Panc1 (cell line): ENCODE results near the gene MS4A10. TPM values are rescaled to one million over a fixed set of nuclear protein-coding genes. Genes with fewer than 3 reads are reported as not detected.

ENCODE experiments used
- ATAC-seq: fragments of 200-7000 bp; cut with Tn5 transposase; 2 replicates; pipeline ENCODE4 v1.9.1; 2020; ENCODE audit warnings: mild to moderate bottlenecking, moderate library complexity
- BruUV-seq: library from RNA; stranded (reverse); fragments of 400-500 nt; replicated peaks from 2 replicates; lab custom pipeline; 2021; lab: Mats Ljungman, UMichigan
- CTCF ChIA-PET: fragments of 300-600 bp; sonication (Branson Sonifier 250); formaldehyde crosslinking; loops from one replicate; lab custom pipeline; 2022; ENCODE audit warnings: antibody characterized with exemption; lab: Charles Lee
- POLR2A ChIA-PET: fragments of 300-600 bp; sonication (Branson Sonifier 250); formaldehyde crosslinking; loops from one replicate; lab custom pipeline; 2022; ENCODE audit warnings: antibody characterized with exemption; lab: Charles Lee
- DNase-seq: peaks from one replicate; pipeline ENCODE4 v3.0.0-alpha.2; 2010; ENCODE audit warnings: low read depth, low spot score
- H3K27ac ChIP-seq: 2 replicates; pipeline ENCODE4 v1.5.1; 2011; ENCODE audit warnings: mild to moderate bottlenecking, low read length, inconsistent platforms
- H3K27me3 ChIP-seq: fragments of 200-500 bp; sonication (Bioruptor generic); 2 replicates; pipeline ENCODE4 v1.6.0; 2014; ENCODE audit warnings: low read length, inconsistent platforms; ENCODE audit not compliant: control insufficient read depth, insufficient read depth
- H3K36me3 ChIP-seq: fragments of 200-500 bp; sonication (Bioruptor generic); 2 replicates; pipeline ENCODE4 v1.5.1; 2014; ENCODE audit warnings: inconsistent platforms, mild to moderate bottlenecking, low read length, moderate library complexity; ENCODE audit not compliant: control insufficient read depth, insufficient read depth
- H3K4me1 ChIP-seq: 2 replicates; pipeline ENCODE4 v1.5.1; 2011; ENCODE audit warnings: inconsistent platforms, mild to moderate bottlenecking, low read length, moderate library complexity; ENCODE audit not compliant: control insufficient read depth, insufficient read depth
- H3K4me3 ChIP-seq, 2 experiments: 2 replicates each; pipeline ENCODE4 v1.5.1; 2011 to 2012; ENCODE audit warnings: low read depth in 2 of 2, low read length in 2 of 2, mild to moderate bottlenecking in 2 of 2, inconsistent platforms in 1 of 2, moderate library complexity in 1 of 2
- H3K9me3 ChIP-seq: fragments of 200-500 bp; sonication (Bioruptor generic); 2 replicates; pipeline ENCODE4 v1.5.1; 2014; ENCODE audit warnings: low read depth, mild to moderate bottlenecking, inconsistent platforms, low read length, moderate library complexity; ENCODE audit not compliant: control insufficient read depth, insufficient read depth
- POLR2AphosphoS5 ChIP-seq: IDR thresholded peaks from 2 replicates; pipeline ENCODE4 v1.6.1; 2012; ENCODE audit warnings: mild to moderate bottlenecking, low read depth, low read length, moderate library complexity
- SIN3A ChIP-seq: IDR thresholded peaks from 2 replicates; pipeline ENCODE4 v1.6.1; 2012; ENCODE audit warnings: low read depth, mild to moderate bottlenecking, low read length, moderate library complexity, borderline replicate concordance; ENCODE audit not compliant: insufficient read depth
- TCF7L2 ChIP-seq: IDR thresholded peaks from 2 replicates; pipeline ENCODE4 v1.6.1; 2011; ENCODE audit warnings: mild to moderate bottlenecking, low read depth, low read length, inconsistent platforms
- in situ Hi-C: cut with HindIII; loops from 2 replicates; pipeline ENCODE4 v1.10.0; 2016; ENCODE audit warnings: low sequenced_read_pairs, low pct_unique_long_range_greater_than_20kb
- intact Hi-C: fragments of 100-400 bp; cut with micrococcal nuclease; formaldehyde crosslinking; loops from one replicate; pipeline ENCODE4 v1.10.0; 2022; ENCODE audit not compliant: unreplicated experiment
- total RNA-seq: library from RNA; stranded (reverse); gene quantifications from one replicate; pipeline ENCODE4 v1.2.1, GENCODE V29; 2021; ENCODE audit not compliant: unreplicated experiment
- TF ChIP-seq, protein P1 (sequence below): fragments of 450-650 bp; IDR thresholded peaks from 2 replicates; pipeline ENCODE4 v1.5.1; 2017; ENCODE audit warnings: mild to moderate bottlenecking
- TF ChIP-seq, protein P2 (sequence below), 2 experiments: IDR thresholded peaks; 2 replicates each; pipeline ENCODE4 v1.6.1; 2011 to 2012; ENCODE audit warnings: low read depth in 2 of 2, control low read depth in 1 of 2, low read length in 1 of 2, mild to moderate bottlenecking in 1 of 2, moderate library complexity in 1 of 2; ENCODE audit not compliant: insufficient read depth in 1 of 2

The MS4A10 gene
- total RNA-seq, 1 experiment from 2014 or later = not detected

- in situ Hi-C loops (no loop called here), intact Hi-C loops (no loop called here)
- ATAC-seq (no peak), DNase-seq (no peak)
- H3K4me3 ChIP-seq = no peak overlapping the region
- no peaks in the 10 kb centered on the region for H3K9me3 ChIP-seq
- TF ChIP-seq, protein P1, sequence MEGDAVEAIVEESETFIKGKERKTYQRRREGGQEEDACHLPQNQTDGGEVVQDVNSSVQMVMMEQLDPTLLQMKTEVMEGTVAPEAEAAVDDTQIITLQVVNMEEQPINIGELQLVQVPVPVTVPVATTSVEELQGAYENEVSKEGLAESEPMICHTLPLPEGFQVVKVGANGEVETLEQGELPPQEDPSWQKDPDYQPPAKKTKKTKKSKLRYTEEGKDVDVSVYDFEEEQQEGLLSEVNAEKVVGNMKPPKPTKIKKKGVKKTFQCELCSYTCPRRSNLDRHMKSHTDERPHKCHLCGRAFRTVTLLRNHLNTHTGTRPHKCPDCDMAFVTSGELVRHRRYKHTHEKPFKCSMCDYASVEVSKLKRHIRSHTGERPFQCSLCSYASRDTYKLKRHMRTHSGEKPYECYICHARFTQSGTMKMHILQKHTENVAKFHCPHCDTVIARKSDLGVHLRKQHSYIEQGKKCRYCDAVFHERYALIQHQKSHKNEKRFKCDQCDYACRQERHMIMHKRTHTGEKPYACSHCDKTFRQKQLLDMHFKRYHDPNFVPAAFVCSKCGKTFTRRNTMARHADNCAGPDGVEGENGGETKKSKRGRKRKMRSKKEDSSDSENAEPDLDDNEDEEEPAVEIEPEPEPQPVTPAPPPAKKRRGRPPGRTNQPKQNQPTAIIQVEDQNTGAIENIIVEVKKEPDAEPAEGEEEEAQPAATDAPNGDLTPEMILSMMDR = no peak
- TF ChIP-seq SIN3A (no peak), POLR2AphosphoS5 (no peak), TCF7L2 (no peak)
- TF ChIP-seq, protein P2, sequence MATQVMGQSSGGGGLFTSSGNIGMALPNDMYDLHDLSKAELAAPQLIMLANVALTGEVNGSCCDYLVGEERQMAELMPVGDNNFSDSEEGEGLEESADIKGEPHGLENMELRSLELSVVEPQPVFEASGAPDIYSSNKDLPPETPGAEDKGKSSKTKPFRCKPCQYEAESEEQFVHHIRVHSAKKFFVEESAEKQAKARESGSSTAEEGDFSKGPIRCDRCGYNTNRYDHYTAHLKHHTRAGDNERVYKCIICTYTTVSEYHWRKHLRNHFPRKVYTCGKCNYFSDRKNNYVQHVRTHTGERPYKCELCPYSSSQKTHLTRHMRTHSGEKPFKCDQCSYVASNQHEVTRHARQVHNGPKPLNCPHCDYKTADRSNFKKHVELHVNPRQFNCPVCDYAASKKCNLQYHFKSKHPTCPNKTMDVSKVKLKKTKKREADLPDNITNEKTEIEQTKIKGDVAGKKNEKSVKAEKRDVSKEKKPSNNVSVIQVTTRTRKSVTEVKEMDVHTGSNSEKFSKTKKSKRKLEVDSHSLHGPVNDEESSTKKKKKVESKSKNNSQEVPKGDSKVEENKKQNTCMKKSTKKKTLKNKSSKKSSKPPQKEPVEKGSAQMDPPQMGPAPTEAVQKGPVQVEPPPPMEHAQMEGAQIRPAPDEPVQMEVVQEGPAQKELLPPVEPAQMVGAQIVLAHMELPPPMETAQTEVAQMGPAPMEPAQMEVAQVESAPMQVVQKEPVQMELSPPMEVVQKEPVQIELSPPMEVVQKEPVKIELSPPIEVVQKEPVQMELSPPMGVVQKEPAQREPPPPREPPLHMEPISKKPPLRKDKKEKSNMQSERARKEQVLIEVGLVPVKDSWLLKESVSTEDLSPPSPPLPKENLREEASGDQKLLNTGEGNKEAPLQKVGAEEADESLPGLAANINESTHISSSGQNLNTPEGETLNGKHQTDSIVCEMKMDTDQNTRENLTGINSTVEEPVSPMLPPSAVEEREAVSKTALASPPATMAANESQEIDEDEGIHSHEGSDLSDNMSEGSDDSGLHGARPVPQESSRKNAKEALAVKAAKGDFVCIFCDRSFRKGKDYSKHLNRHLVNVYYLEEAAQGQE (IDR thresholded peaks at IDR 0.05; ENCODE audit: insufficient read depth in 1 of 2, low read depth in 2 of 2, low read length in 1 of 2) = no peak
- BruUV-seq = no TSS peak
- no peaks in the 10 kb centered on the region for H3K4me1 ChIP-seq
- no peaks in the 10 kb centered on the region for H3K36me3 ChIP-seq
- H3K27ac ChIP-seq = no peak overlapping the region
- ChIA-PET CTCF (no interaction called here), POLR2A (no interaction called here)
- peaks cover 7% of the 10 kb centered on the region; the same call in 1 of the 2 replicates for H3K27me3 ChIP-seq
Observed at GRCh38 chr11:60803273-60803936, 18.3 kb downstream of the MS4A10 start.

DNA sequence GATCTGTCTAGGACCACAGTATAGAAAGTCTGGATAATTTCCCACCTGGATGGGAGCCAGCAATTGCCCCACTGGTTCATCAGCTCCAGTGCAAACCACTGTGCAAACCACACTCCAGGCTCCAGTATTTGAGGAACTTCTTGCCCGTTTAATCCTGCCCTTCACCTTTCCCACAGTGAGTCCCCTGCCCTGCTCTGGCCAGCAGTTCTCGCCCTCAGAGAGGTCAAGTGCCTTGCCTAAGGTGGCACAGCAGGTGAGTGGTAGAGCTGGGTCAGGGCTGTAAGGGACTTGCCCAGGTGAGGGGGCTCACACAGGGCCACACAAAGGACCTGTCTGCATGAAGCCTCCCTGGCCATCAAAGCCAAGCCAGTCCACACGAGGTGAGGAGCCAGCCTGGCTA, 24.1 kb downstream of the MS4A10 start:
- intact Hi-C loops (no loop called here), in situ Hi-C loops (no loop called here)
- Histone ChIP-seq H3K4me1 (no peaks in the 10 kb centered on the region), H3K27me3 (no peaks in the 10 kb centered on the region), H3K9me3 (no peaks in the 10 kb centered on the region), H3K36me3 (no peaks in the 10 kb centered on the region), H3K27ac (no peak overlapping the region), H3K4me3 (no peak overlapping the region)
- no peak for TF ChIP-seq SIN3A
- no peak for TF ChIP-seq TCF7L2
- TF ChIP-seq, protein P2 (IDR thresholded peaks at IDR 0.05; ENCODE audit: insufficient read depth in 1 of 2, low read depth in 2 of 2, low read length in 1 of 2) = no peak
- TF ChIP-seq, protein P1 = no peak
- no peak for DNase-seq
- ATAC-seq = no peak
- ChIA-PET CTCF (no interaction called here), POLR2A (no interaction called here)
- BruUV-seq = no TSS peak
